HG02943 (cell line): ENCODE data around the gene TPM4.

Source experiments
- ATAC-seq: cut with Tn5 transposase; IDR thresholded peaks from one replicate; pipeline ENCODE4 v1.9.1; 2021; ENCODE audit warnings: mild to moderate bottlenecking, low read depth, moderate library complexity; ENCODE audit not compliant: unreplicated experiment

TPM4 gene

GRCh38 chr19:16121141-16121540, 44.8 kb downstream of the TPM4 start:
- no peak for ATAC-seq

- ATAC-seq, result no peak
Measured at GRCh38 chr19:16121967-16122366, 45.7 kb downstream of the TPM4 start.

- ATAC-seq, result no peak
Measured at GRCh38 chr19:16124953-16125352, 48.7 kb downstream of the TPM4 start.

- no peak for ATAC-seq
Measured at GRCh38 chr19:16125737-16126495, 49.6 kb downstream of the TPM4 start.

- no peak for ATAC-seq
Measured at GRCh38 chr19:16127080-16127479, 50.8 kb downstream of the TPM4 start.

GRCh38 chr19:16127776-16128371, 51.6 kb downstream of the TPM4 start:
- ATAC-seq, result no peak

GRCh38 chr19:16131648-16132047, 55.4 kb downstream of the TPM4 start:
- no peak for ATAC-seq

- ATAC-seq, result no peak
Measured at GRCh38 chr19:16133818-16134217, 57.5 kb downstream of the TPM4 start.

GRCh38 chr19:16134510-16134909, 58.2 kb downstream of the TPM4 start:
- no peak for ATAC-seq

- no peak for ATAC-seq
Measured at GRCh38 chr19:16135430-16136127, 59.3 kb downstream of the TPM4 start.

GRCh38 chr19:16136185-16136999, 60.1 kb downstream of the TPM4 start:
- ATAC-seq, result no peak

- ATAC-seq, result no peak
Measured at GRCh38 chr19:16139752-16140151, 63.5 kb downstream of the TPM4 start.

- no peak for ATAC-seq
Measured at GRCh38 chr19:16141043-16141442, 64.7 kb downstream of the TPM4 start.

- ATAC-seq, result no peak
Measured at GRCh38 chr19:16142032-16142580, 65.8 kb downstream of the TPM4 start.

- no peak for ATAC-seq
Measured at GRCh38 chr19:16143399-16144215, 67.3 kb downstream of the TPM4 start, which contains the start of gene HSH2D. HSH2D (plus strand) TSS chr19:16143685; CDS start chr19:16148751, 5,066 bp downstream.

- ATAC-seq, result no peak
Measured at GRCh38 chr19:16144216-16144581, 67.9 kb downstream of the TPM4 start.

- ATAC-seq, result no peak
Measured at GRCh38 chr19:16146112-16146511, 69.8 kb downstream of the TPM4 start.

- no peak for ATAC-seq
Measured at GRCh38 chr19:16148443-16149229, 72.3 kb downstream of the TPM4 start.
